LNCAP (cell line): ENCODE measurements around the gene FOXP1.

Experiments
- TF ChIP-seq, protein P1 (sequence below): fragments of 450-650 bp; IDR thresholded peaks from 2 replicates; pipeline ENCODE4 v1.5.1; 2017; ENCODE audit warnings: mild to moderate bottlenecking

The FOXP1 gene

DNA sequence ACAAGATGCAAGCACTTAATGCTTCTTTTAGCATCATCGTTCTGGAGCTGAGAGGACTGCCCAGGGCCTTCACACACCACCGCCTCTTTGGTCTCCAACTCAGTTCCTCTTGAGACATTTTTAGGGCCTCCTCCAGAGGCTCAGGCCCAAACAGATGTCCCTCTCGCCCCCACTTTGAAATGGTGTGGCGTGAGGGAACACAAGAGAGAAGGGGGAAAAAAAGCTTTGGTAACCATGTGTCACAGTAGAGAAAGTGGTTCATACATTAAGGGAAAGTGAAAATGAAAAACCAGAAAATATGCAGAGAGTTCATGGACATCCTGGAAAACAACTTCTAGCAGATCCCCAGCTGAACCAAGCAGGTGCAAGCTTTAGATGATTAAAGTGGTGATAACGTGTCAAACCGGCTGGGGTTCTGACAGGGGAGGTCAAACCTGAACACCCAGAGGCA is 33.1 kb upstream of the FOXP1 start:
- TF ChIP-seq, protein P1, sequence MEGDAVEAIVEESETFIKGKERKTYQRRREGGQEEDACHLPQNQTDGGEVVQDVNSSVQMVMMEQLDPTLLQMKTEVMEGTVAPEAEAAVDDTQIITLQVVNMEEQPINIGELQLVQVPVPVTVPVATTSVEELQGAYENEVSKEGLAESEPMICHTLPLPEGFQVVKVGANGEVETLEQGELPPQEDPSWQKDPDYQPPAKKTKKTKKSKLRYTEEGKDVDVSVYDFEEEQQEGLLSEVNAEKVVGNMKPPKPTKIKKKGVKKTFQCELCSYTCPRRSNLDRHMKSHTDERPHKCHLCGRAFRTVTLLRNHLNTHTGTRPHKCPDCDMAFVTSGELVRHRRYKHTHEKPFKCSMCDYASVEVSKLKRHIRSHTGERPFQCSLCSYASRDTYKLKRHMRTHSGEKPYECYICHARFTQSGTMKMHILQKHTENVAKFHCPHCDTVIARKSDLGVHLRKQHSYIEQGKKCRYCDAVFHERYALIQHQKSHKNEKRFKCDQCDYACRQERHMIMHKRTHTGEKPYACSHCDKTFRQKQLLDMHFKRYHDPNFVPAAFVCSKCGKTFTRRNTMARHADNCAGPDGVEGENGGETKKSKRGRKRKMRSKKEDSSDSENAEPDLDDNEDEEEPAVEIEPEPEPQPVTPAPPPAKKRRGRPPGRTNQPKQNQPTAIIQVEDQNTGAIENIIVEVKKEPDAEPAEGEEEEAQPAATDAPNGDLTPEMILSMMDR, result no peak

DNA sequence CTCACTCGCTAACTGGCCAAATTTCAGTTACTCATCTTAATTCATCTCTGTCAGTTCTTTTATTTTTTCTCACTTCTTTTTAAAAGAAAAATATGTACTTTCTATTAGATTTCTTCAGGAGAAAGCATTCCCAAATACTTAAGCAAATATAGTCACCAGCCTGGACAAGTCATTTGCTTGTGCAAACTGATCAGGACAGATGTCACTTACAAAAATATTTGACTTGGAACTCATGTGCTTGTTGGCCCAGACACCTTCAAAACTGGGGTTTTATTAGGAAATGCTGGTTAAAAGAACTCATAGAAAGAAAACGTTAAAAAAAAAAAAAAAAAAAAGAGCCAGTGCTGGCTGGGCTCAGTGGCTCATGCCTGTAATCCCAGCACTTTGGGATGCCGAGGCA is 31.3 kb upstream of the FOXP1 start:
- TF ChIP-seq, protein P1, result no peak

DNA sequence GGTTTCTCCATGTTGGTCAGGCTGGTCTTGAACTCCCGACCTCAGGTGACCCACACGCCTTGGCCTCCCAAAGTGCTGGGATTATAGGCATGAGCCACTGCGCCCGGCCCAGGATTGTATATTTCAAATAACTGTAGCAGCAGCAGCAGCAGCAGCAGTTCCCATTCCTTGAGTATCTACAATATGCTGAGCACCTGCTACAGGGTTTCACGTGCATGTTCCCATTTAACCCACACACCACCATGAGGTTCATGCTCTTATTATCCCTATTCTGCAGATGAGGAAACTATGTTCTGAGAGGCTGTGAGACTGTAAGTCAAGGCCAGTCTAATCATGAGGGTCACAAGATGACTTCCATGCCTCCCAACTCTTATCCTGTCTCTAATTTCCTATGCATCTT is 30.9 kb upstream of the FOXP1 start:
- TF ChIP-seq, protein P1, result no peak

DNA sequence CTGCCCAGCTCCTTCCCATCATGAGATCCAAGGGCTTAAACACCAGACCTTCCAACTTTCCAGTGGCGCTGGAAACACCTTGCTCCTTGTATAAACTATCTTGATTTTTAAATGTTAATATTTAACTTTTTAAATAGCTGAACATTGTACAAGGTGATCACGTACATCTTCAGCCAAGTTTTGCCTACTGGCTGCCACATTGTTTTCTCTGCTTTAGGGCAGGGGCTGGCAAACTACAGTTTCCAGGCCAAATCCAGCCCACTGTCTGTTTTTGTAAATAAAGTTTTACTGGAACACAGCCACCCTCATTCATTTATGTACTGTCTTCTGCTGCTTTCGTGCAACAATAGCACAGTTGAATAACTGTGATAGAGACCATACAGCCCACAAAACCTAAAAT is 27.6 kb upstream of the FOXP1 start:
- TF ChIP-seq, protein P1, result no peak

DNA sequence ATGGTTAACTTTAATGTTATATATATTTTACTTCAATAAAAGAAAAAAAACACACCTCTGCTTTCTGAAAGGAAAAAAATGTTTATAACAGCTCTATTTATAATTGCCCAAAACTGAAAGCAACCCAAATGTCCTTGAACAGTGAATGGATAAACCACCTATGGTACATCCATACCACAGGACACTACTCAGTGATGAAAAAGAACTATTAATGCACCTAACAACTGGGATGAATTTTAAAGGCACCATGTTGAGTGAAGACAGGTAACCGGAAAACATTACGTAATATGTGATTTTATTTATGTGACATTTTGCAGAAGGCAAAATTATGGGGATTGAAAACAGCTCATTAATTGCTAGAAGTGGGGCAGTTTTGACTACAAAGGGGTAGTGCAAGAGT is 23.8 kb upstream of the FOXP1 start:
- TF ChIP-seq, protein P1, result no peak

DNA sequence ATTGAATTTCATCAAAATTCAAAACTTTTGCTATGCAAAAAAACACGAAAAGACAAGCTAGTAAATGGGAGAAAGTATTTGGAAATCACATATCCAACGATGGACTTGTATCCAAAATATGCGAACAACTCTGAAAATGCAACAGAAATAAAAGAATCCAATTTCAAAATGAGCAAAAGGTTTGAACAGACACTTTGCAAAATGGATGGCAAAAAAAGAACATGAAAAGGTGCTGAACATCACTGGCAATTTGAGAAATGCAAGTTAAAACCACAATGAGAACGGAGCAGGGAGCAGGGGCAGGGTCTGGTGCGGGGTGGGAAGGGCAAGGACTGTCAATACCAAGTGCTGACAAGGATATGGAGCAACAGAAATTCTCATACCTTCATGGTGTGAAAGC is 23.1 kb upstream of the FOXP1 start:
- TF ChIP-seq, protein P1, result no peak

DNA sequence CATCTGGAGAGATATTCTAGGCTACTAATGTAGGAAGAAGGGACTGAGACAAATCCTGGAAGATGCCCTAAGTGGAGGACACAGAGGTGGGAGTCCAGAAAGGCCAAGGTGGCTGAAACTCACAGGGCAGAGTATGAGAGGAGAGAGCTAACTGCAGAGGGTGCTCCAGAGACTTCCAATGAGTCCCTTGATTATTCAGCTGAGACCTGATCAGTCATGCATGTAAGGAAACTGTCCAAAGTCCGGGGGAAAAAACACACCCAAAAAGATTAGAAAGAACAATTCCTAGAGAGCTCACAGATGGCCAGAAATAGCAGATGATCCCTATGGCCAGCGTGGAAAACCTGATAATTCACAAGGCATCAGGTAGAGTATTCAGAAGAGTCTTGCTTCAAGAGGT is 18.7 kb upstream of the FOXP1 start:
- TF ChIP-seq, protein P1, result no peak

DNA sequence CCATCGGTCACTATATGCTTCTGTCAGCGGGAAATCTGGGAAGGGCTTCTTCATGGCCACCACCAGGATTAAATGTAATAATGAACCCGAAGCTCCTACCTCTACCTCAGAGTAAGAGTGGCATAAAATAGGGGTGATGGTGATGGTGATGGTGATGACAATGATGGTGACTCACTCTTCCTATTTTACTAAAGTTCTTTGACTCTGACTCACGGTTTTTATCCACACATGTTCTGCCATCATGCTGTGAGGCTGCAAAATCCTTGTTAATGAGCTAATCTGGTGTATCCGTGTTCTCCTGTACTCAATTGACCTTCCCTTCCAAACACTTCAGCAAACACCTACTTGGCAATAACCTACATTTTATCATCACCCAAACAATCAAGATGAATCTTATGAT is 18.3 kb upstream of the FOXP1 start:
- TF ChIP-seq, protein P1, result no peak
